MM.1S (cell line): ENCODE results near the gene IER3IP1.
A peak's percentile ranks its signal among the peaks of the same experiment; 100 is the strongest.

Experiments
- DNase-seq: peaks from one replicate; pipeline ENCODE4 v3.0.0-alpha.2; 2015
- H2AFZ ChIP-seq: fragments of 300-600 bp; sonication (generic); 2 replicates; pipeline ENCODE4 v1.6.0; 2016; ENCODE audit warnings: antibody characterized with exemption, low read length
- H3F3A ChIP-seq: fragments of 300-600 bp; sonication (generic); 2 replicates; pipeline ENCODE4 v1.6.1; 2016; ENCODE audit warnings: mild to moderate bottlenecking, antibody characterized with exemption, low read length, moderate library complexity, mixed read lengths; ENCODE audit not compliant: insufficient read depth
- H3K27ac ChIP-seq: fragments of 300-600 bp; sonication (generic); 2 replicates; pipeline ENCODE4 v1.5.1; 2016; ENCODE audit warnings: mild to moderate bottlenecking, low read length
- H3K27me3 ChIP-seq: fragments of 300-600 bp; sonication (generic); replicated peaks from 2 replicates; pipeline ENCODE4 v1.6.0; 2016; ENCODE audit warnings: low read length; ENCODE audit not compliant: insufficient read depth
- H3K36me3 ChIP-seq: fragments of 300-600 bp; sonication (generic); replicated peaks from 2 replicates; pipeline ENCODE4 v1.6.1; 2016; ENCODE audit warnings: mild to moderate bottlenecking, low read length, mixed read lengths; ENCODE audit not compliant: insufficient read depth
- H3K4me1 ChIP-seq: fragments of 300-600 bp; sonication (generic); 2 replicates; pipeline ENCODE4 v1.6.1; 2016; ENCODE audit warnings: low read length, mixed read lengths
- H3K4me2 ChIP-seq: fragments of 300-600 bp; sonication (generic); 2 replicates; pipeline ENCODE4 v1.6.0; 2016; ENCODE audit warnings: low read depth, low read length
- H3K4me3 ChIP-seq: fragments of 300-600 bp; sonication (generic); 2 replicates; pipeline ENCODE4 v1.5.1; 2016; ENCODE audit warnings: low read length, mixed read lengths
- H3K79me2 ChIP-seq: fragments of 300-600 bp; sonication (generic); 2 replicates; pipeline ENCODE4 v1.6.1; 2016; ENCODE audit warnings: mixed run types, low read length, mixed read lengths
- H3K9ac ChIP-seq: fragments of 300-600 bp; sonication (generic); 2 replicates; pipeline ENCODE4 v1.6.1; 2016; ENCODE audit warnings: low read length, mixed read lengths
- H3K9me2 ChIP-seq: fragments of 300-600 bp; sonication (generic); replicated peaks from 2 replicates; pipeline ENCODE4 v1.6.1; 2016; ENCODE audit warnings: mild to moderate bottlenecking, low read length, mixed read lengths; ENCODE audit not compliant: insufficient read depth
- H3K9me3 ChIP-seq: fragments of 300-600 bp; sonication (generic); replicated peaks from 2 replicates; pipeline ENCODE4 v1.6.1; 2016; ENCODE audit warnings: mild to moderate bottlenecking, low read length, mixed read lengths; ENCODE audit not compliant: insufficient read depth
- H4K20me1 ChIP-seq: fragments of 300-600 bp; sonication (generic); 2 replicates; pipeline ENCODE4 v1.6.1; 2016; ENCODE audit warnings: mild to moderate bottlenecking, low read length, moderate library complexity, mixed read lengths; ENCODE audit not compliant: insufficient read depth
- EZH2 ChIP-seq: fragments of 300-600 bp; sonication (generic); optimal IDR thresholded peaks from 2 replicates; pipeline ENCODE3; 2017; ENCODE audit warnings: low read depth, mild to moderate bottlenecking, antibody characterized with exemption, low read length, mixed read lengths
- EZH2phosphoT487 ChIP-seq: fragments of 300-600 bp; sonication (generic); IDR thresholded peaks from 2 replicates; pipeline ENCODE4 v1.6.1; 2018; ENCODE audit warnings: antibody characterized with exemption, low read length
- TF ChIP-seq, protein P1 (sequence below): fragments of 300-600 bp; sonication (generic); IDR thresholded peaks from 2 replicates; pipeline ENCODE4 v1.5.1; 2016; ENCODE audit warnings: antibody characterized with exemption, low read length, mixed read lengths

Gene IER3IP1, protein sequence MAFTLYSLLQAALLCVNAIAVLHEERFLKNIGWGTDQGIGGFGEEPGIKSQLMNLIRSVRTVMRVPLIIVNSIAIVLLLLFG

GRCh38 chr18:47175898-47176575, at the start of gene IER3IP1:
Gene IER3IP1, minus strand, starts transcription at chr18:47176364. Its CDS starts 87 bp downstream, at chr18:47176277.
- Histone ChIP-seq H3K79me2 (peaks cover 51% of the 10 kb centered on the region), H3K9me3 (no peaks in the 10 kb centered on the region)

GRCh38 chr18:47215554-47216138, 39.5 kb upstream of the IER3IP1 start:
- Histone ChIP-seq H3K9me2 (no peaks in the 10 kb centered on the region), H3F3A (no peaks in the 10 kb centered on the region), H3K4me3 (no peak overlapping the region), H2AFZ (no peak overlapping the region), H3K9ac (no peak overlapping the region), H3K79me2 (no peaks in the 10 kb centered on the region), H3K4me2 (no peak overlapping the region), H3K9me3 (no peaks in the 10 kb centered on the region), H3K36me3 (no peaks in the 10 kb centered on the region), H3K4me1 (no peaks in the 10 kb centered on the region), H3K27me3 (no peaks in the 10 kb centered on the region), H4K20me1 (no peaks in the 10 kb centered on the region), H3K27ac (no peak overlapping the region)
- TF ChIP-seq EZH2 (no peak), EZH2phosphoT487 (no peak)
- TF ChIP-seq, protein P1, sequence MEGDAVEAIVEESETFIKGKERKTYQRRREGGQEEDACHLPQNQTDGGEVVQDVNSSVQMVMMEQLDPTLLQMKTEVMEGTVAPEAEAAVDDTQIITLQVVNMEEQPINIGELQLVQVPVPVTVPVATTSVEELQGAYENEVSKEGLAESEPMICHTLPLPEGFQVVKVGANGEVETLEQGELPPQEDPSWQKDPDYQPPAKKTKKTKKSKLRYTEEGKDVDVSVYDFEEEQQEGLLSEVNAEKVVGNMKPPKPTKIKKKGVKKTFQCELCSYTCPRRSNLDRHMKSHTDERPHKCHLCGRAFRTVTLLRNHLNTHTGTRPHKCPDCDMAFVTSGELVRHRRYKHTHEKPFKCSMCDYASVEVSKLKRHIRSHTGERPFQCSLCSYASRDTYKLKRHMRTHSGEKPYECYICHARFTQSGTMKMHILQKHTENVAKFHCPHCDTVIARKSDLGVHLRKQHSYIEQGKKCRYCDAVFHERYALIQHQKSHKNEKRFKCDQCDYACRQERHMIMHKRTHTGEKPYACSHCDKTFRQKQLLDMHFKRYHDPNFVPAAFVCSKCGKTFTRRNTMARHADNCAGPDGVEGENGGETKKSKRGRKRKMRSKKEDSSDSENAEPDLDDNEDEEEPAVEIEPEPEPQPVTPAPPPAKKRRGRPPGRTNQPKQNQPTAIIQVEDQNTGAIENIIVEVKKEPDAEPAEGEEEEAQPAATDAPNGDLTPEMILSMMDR: peak; percentile 67
- peak; percentile 56 for DNase-seq

More at GRCh38 chr18:47175898-47176575, at the start of gene IER3IP1:
- Histone ChIP-seq H3K9me2 (no peaks in the 10 kb centered on the region), H3F3A (no peaks in the 10 kb centered on the region), H3K9ac (peak within 1 kb of the TSS; percentile 98), H3K36me3 (no peaks in the 10 kb centered on the region), H3K4me3 (peak within 1 kb of the TSS; percentile 99), H4K20me1 (0 out of 2 replicates have a peak, but pooled peaks cover 3% of the 10 kb centered on the region), H2AFZ (peak within 1 kb of the TSS; percentile 97), H3K4me2 (peak within 1 kb of the TSS; percentile 61), H3K27ac (peak within 1 kb of the TSS; percentile 53; the same call in 1 of the 2 replicates), H3K4me1 (peaks cover 5% of the 10 kb centered on the region), H3K27me3 (no peaks in the 10 kb centered on the region)
- DNase-seq: peak; percentile 90
- TF ChIP-seq EZH2: no peak
- TF ChIP-seq, protein P1: peak; percentile 10; the same call in 1 of the 2 replicates

- Histone ChIP-seq H3K9me3 (no peaks in the 10 kb centered on the region), H3K4me1 (no peaks in the 10 kb centered on the region), H3K79me2 (no peaks in the 10 kb centered on the region), H3K9me2 (no peaks in the 10 kb centered on the region), H3F3A (no peaks in the 10 kb centered on the region), H3K9ac (no peak overlapping the region), H3K27me3 (no peaks in the 10 kb centered on the region), H3K27ac (no peak overlapping the region), H2AFZ (no peak overlapping the region), H3K4me3 (no peak overlapping the region), H3K36me3 (no peaks in the 10 kb centered on the region), H3K4me2 (no peak overlapping the region), H4K20me1 (no peaks in the 10 kb centered on the region)
- DNase-seq: no peak
- TF ChIP-seq, protein P1: no peak
- TF ChIP-seq EZH2 (no peak), EZH2phosphoT487 (no peak)
Observed at GRCh38 chr18:47209171-47209570, 33.0 kb upstream of the IER3IP1 start.
